Measurements from ENCODE around the gene DRAP1.
A peak's percentile ranks its signal among the peaks of the same experiment; 100 is the strongest.

Gene DRAP1

GRCh38 chr11:65900125-65900898, 18.9 kb upstream of the DRAP1 start, which contains the start of gene FOSL1:
Gene FOSL1, minus strand, starts transcription at chr11:65900388. Its CDS starts 49 bp downstream, at chr11:65900339.
- Histone ChIP-seq H3K27ac (peak within 1 kb of the TSS; percentile 40 to 95 (median 83)), H3K4me3 (peak within 1 kb of the TSS; percentile 48 to 68 (median 59))

GRCh38 chr11:65900899-65901180, 18.4 kb upstream of the DRAP1 start:
- Histone ChIP-seq H3K27ac (peak overlapping the region in 14 of 21 experiments; percentile 16 to 92 (median 81)), H3K4me3 (peak overlapping the region in 4 of 7 experiments; percentile 48 to 68 (median 62))

- no peak overlapping the region for H3K4me3 ChIP-seq
- peak overlapping the region in 2 of 21 experiments; percentile 22 to 57 for H3K27ac ChIP-seq
Measured at GRCh38 chr11:65903068-65903481, 16.2 kb upstream of the DRAP1 start.

DNA sequence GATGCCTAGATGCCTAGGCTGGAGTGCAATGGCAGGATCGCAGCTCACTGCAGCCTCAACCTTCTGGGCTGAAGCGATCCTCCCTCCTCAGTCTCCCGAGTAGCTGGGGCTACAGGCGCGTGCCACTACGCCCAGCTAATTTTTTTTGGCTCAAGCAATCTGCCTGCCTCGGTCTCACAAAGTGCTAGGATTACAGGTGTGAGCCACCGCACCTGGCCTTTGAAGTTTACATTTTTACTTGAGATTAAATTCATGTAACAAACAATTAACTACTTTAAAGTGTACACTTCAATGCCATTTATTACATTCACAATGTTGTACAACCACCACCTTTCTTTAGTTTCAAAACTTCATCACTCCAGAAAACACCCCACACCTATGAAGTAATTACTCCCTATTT, 15.5 kb upstream of the DRAP1 start:
- Histone ChIP-seq H3K4me3 (no peak overlapping the region), H3K27ac (peak overlapping the region in 2 of 21 experiments; percentile 22 to 57)

GRCh38 chr11:65906602-65907001, 12.6 kb upstream of the DRAP1 start:
- Histone ChIP-seq H3K4me3 (no peak overlapping the region), H3K27ac (no peak overlapping the region)

DNA sequence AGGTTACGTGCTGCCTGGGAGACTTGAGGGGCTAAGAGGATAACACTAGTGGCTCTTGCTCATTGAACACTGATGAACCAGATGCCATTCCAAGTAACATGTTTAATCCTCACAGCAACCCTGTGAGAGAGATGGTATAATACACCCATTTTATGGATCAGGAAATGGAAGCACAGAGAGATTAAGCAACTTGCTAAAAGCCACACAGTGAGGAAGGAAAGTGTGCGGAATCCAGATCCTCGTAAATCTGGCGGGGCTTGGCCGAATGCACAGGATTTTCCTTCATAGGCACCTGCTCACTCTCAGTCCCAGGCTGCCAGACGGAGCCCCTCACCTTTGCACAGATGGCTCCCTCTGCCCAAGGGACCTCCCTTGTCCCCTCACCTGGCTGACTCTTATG, 11.3 kb upstream of the DRAP1 start:
- H3K4me3 ChIP-seq = no peak overlapping the region
- no peak overlapping the region for H3K27ac ChIP-seq

- peak overlapping the region in 17 of 21 experiments; percentile 0 to 76 (median 56) for H3K27ac ChIP-seq
- H3K4me3 ChIP-seq = no peak overlapping the region
Measured at GRCh38 chr11:65911682-65912568, 7.3 kb upstream of the DRAP1 start.

DNA sequence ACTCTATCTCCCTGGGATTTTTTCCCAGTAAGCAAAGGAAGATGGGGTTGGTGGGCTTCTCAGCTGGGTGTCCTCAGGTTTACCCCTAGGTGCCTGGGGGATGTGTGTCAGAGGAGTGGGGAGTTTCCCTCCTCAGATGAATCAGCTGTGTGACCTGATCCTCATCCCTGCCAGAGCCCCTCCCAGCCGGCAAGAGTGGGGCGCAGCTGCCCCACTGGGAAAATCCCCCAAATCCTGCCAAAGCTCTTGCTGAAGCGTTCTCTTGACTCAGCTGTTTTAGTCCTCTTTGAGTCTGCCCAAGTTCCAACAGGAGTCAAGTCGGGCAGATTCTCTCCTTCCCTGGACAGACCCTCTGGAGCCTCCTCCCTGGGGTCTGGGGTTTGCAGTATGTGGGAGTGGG, 6.4 kb upstream of the DRAP1 start:
- H3K27ac ChIP-seq = peak overlapping the region in 14 of 21 experiments; percentile 0 to 76 (median 47)

GRCh38 chr11:65915101-65915820, 4.0 kb upstream of the DRAP1 start:
- no peak overlapping the region for H3K4me3 ChIP-seq
- peak overlapping the region in 20 of 21 experiments; percentile 27 to 100 (median 96) for H3K27ac ChIP-seq

More for the DNA sequence above, 6.4 kb upstream of the DRAP1 start:
- no peak overlapping the region for H3K4me3 ChIP-seq

DNA sequence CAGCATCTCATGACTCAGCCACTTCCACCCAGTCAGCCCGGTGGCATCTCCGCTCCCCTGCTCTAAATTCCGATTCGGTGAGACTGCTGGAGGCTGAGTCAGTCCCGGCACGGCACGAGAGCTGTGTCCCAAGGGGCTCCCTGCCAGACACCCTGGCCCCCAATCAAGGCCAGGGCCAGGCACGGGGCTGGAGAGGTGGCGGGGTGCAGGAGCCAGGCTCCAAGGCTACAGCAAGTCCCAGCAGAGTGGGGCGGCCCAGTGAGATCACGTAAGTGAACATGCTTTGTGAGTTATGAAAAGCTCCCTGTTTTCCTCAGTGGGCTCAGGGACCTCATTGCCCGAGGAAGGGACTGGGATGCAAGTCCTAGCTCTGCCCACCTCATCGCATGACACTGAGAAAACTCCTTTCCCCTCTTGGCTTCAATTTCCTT, 3.4 kb upstream of the DRAP1 start:
- Histone ChIP-seq H3K27ac (peak overlapping the region in 20 of 21 experiments; percentile 0 to 100 (median 96)), H3K4me3 (no peak overlapping the region)

- peak overlapping the region in 20 of 21 experiments; percentile 0 to 100 (median 96) for H3K27ac ChIP-seq
- H3K4me3 ChIP-seq = no peak overlapping the region
Measured at GRCh38 chr11:65916391-65916790, 2.8 kb upstream of the DRAP1 start.

- Histone ChIP-seq H3K4me3 (peak overlapping the region in 1 of 7 experiments; percentile 77), H3K27ac (peak overlapping the region in 15 of 21 experiments; percentile 68 to 100 (median 98))
Measured at GRCh38 chr11:65917077-65917433, 2.2 kb upstream of the DRAP1 start.

GRCh38 chr11:65917434-65918210, 1.6 kb upstream of the DRAP1 start:
- peak overlapping the region in 20 of 21 experiments; percentile 93 to 100 (median 98) for H3K27ac ChIP-seq
- H3K4me3 ChIP-seq = peak overlapping the region; percentile 71 to 96 (median 83)

- Histone ChIP-seq H3K27ac (peak within 1 kb of the TSS; percentile 92 to 100 (median 97)), H3K4me3 (peak within 1 kb of the TSS; percentile 77 to 98 (median 96))
Measured at GRCh38 chr11:65918211-65919140, 750 bp upstream of the DRAP1 start, which contains the start of gene C11orf68. Gene C11orf68, minus strand, starts transcription at chr11:65919062. Its CDS starts 31 bp downstream, at chr11:65919031.

DNA sequence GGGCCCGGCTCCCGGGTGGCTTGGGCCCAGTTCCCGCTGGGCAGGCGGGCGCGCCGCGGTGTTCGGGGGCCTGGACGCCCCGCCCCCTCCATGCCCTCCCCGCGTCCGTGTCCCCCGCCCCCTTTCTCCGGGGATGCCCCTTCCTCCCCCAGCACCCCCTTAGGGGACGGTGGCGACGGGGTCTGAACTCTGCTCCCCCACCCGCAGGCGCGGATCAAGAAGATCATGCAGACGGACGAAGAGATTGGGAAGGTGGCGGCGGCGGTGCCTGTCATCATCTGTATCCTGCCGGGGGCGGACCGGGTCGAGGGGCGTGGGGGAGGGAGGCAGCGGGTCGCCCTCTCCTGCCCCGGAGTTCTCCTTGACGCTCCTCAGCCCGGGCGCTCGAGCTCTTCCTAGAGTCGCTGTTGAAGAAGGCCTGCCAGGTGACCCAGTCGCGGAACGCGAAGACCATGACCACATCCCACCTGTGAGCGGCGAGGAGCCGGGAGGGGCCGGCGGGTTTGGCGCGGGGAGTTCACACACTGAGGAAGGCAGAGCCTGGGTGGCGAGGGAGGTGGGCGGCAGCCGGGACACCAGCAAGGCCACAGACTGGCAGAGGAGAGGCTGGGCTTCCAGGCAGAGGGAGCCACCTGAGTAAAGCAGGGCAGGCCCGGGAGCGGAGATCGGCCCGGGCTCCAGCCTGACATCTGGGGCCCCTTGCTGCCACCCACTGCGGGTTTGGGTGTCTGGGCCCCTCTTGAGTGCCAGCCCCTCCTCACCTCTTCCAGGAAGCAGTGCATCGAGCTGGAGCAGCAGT, 546 bp downstream of the DRAP1 start:
- H3K27ac ChIP-seq = peak overlapping the region; percentile 76 to 100 (median 94)
- H3K4me3 ChIP-seq = peak overlapping the region; percentile 77 to 98 (median 96)

- peak overlapping the region in 19 of 21 experiments; percentile 86 to 100 (median 94) for H3K27ac ChIP-seq
- H3K4me3 ChIP-seq = peak overlapping the region; percentile 77 to 98 (median 96)
Measured at GRCh38 chr11:65920372-65920802, 1.2 kb downstream of the DRAP1 start.

All from skin epidermis (tissue), 12 donors.